GM23248 (cell line): ENCODE data around the gene C2CD5.

ENCODE experiments used
- EZH2 ChIP-seq: fragments of 200-600 bp; sonication (generic); IDR thresholded peaks from 2 replicates; pipeline ENCODE4 v1.6.1; 2018; ENCODE audit warnings: antibody characterized with exemption, mild to moderate bottlenecking; ENCODE audit not compliant: insufficient read depth, poor library complexity, severe bottlenecking
- EZH2phosphoT487 ChIP-seq: fragments of 200-600 bp; sonication (generic); IDR thresholded peaks from 2 replicates; pipeline ENCODE4 v1.6.1; 2018; ENCODE audit warnings: antibody characterized with exemption, moderate library complexity, mild to moderate bottlenecking, low read depth; ENCODE audit not compliant: insufficient read depth

DNA sequence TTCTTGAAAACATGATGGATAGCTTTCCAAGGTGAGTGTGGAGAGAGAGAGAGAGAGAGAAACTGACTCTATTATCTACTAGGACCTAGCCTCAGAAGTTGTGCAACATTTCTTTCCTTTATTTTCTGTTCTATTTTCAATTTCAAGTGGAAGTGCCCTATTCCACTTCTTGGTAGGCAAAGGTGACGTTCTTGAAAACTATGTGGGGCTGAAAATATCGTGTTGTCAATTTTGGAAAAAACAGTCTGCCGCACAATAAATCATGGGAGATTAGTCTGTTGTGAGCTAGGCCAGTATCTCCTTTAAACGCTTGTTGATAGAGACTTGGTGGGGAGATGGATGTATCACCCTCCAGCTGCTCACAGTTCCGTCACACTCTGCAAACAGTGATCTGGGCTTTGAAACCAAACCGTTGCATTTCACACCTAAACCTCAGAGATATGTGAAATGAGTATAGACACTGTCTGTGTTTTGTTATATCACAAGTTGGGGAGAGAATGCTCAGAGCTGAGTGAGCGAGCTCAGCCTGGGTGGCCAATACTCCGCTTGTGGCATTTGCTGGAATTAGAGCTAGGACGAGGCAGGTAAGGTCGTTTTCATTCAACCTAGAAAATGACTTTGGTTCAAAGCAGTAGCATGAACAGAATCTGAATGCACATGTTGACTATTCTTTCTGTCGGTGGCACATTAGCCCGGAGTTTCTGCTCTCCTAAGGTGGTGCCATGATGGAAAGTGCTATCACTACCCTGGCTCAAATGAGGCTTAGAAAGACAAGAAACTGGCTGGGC lies 134.8 kb downstream of the C2CD5 start:
- TF ChIP-seq EZH2 (no peak), EZH2phosphoT487 (no peak)
